Measurements from ENCODE around the gene SNAPC2.

The SNAPC2 gene

GRCh38 chr19:7930765-7931164 lies 10.6 kb downstream of the SNAPC2 start:
- TF ChIP-seq CTCF (IDR thresholded peaks at IDR 0.05; ENCODE audit: extremely low read depth, missing control alignments), result no peak
- no peak for DNase-seq (ENCODE audit: low spot score)

GRCh38 chr19:7931221-7932061 lies 11.3 kb downstream of the SNAPC2 start:
- no peak for DNase-seq (ENCODE audit: low spot score)
- no peak for TF ChIP-seq CTCF (IDR thresholded peaks at IDR 0.05; ENCODE audit: extremely low read depth, missing control alignments)

GRCh38 chr19:7932276-7932929 lies 12.3 kb downstream of the SNAPC2 start:
- TF ChIP-seq CTCF (IDR thresholded peaks at IDR 0.05; ENCODE audit: extremely low read depth, missing control alignments), result no peak
- DNase-seq (ENCODE audit: low spot score), result no peak

GRCh38 chr19:7932930-7933300 lies 12.8 kb downstream of the SNAPC2 start:
- TF ChIP-seq CTCF (IDR thresholded peaks at IDR 0.05; ENCODE audit: extremely low read depth, missing control alignments), result no peak
- DNase-seq (ENCODE audit: low spot score), result no peak

GRCh38 chr19:7933411-7933810 lies 13.3 kb downstream of the SNAPC2 start:
- no peak for DNase-seq (ENCODE audit: low spot score)
- no peak for TF ChIP-seq CTCF (IDR thresholded peaks at IDR 0.05; ENCODE audit: extremely low read depth, missing control alignments)

GRCh38 chr19:7933828-7934725 lies 13.9 kb downstream of the SNAPC2 start:
- TF ChIP-seq CTCF (IDR thresholded peaks at IDR 0.05; ENCODE audit: extremely low read depth, missing control alignments), result no peak
- DNase-seq (ENCODE audit: low spot score), result no peak

Data from GM20000 (cell line).